Measurements from ENCODE around the gene PRODH2.

- TF ChIP-seq CTCF (IDR thresholded peaks at IDR 0.05) (no peak), POLR2A (IDR thresholded peaks at IDR 0.05) (no peak)
Measured at GRCh38 chr19:35753634-35754369, 58.8 kb downstream of the PRODH2 start.
